Adrenal gland (tissue), 12 donors: ENCODE data around the gene PNPLA7. TPM values are rescaled to one million over a fixed set of nuclear protein-coding genes. Genes with fewer than 3 reads are reported as not detected.
"Not testable (repeated sequence)": the region's sequence is repeated elsewhere in the genome, so short reads cannot be mapped to it uniquely, and the experiment has no call there.

Experiments used
- DNase-seq, 7 donors: peaks; one replicate each; pipeline ENCODE4 v3.0.0-alpha.2; 2019 to 2020
- H3K27ac ChIP-seq, 5 donors: fragments of 200-600 bp; sonication (generic) in 4 of 5; 1 replicate in 3 of 5; 2 replicates in 2 of 5; pipeline versions ENCODE4 v1.5.1 to v1.8.0; 2016 to 2020; ENCODE audit warnings: mild to moderate bottlenecking in 1 of 5
- H3K27me3 ChIP-seq: fragments of 200-600 bp; 2 replicates; pipeline ENCODE4 v1.8.0; 2021
- H3K36me3 ChIP-seq, 2 donors: fragments of 200-600 bp; replicated peaks in 1 of 2; 1 replicate in 1 of 2; 2 replicates in 1 of 2; pipeline versions ENCODE4 v1.5.1 to v1.8.0; 2018 to 2022
- H3K4me1 ChIP-seq, 2 donors: fragments of 200-600 bp; replicated peaks in 1 of 2; 1 replicate in 1 of 2; 2 replicates in 1 of 2; pipeline versions ENCODE4 v1.5.1 to v1.8.0; 2018 to 2021
- H3K4me3 ChIP-seq, 4 donors: fragments of 200-600 bp; sonication (generic) in 3 of 4; one replicate each; pipeline ENCODE4 v1.5.1; 2016 to 2018
- H3K9me3 ChIP-seq, 3 donors: fragments of 200-600 bp; sonication (generic) in 1 of 3; replicated peaks in 1 of 3; 1 replicate in 2 of 3; 2 replicates in 1 of 3; pipeline versions ENCODE4 v1.5.1 to v1.8.0; 2016 to 2021
- POLR2A ChIP-seq, 2 donors: fragments of 450-650 bp; IDR thresholded peaks; one replicate each; pipeline ENCODE4 v1.6.1; 2017; ENCODE audit warnings: antibody characterized with exemption in 2 of 2, mild to moderate bottlenecking in 2 of 2, moderate library complexity in 1 of 2
- WGBS, 4 donors: extraction: QIAGEN DNeasy Blood & Tissue Kit in 2 of 4; methylation state at CpG; one replicate each; pipeline versions ENCODE4 v1.1.5 to v1.1.7; 2013 to 2017; 5-methylcytosine and 5-hydroxymethylcytosine counted together
- intact Hi-C, 2 donors: fragments of 100-400 bp; cut with DNase I; formaldehyde crosslinking; loops; one replicate each; pipeline versions ENCODE4 v1.14.1 to v1.15.0; 2022 to 2023
- polyA plus RNA-seq, 3 donors: library from polyadenylated mRNA; stranded (reverse); fragments of 200-250 nt in 2 of 3; fragments of 350-450 nt in 1 of 3; fragmentation: Illumina TruSeq in 1 of 3; extraction: RNeasy Lipid Tissue Mini Kit (QIAGEN cat#74804) in 1 of 3; gene quantifications; one replicate each; pipeline ENCODE4 v1.2.3, GENCODE V29; 2013 to 2014
- total RNA-seq, 9 donors: library from RNA; depleted of rRNA in 4 of 9; stranded (reverse); fragments of >200 nt in 4 of 9; fragments of 120-200 nt in 1 of 9; fragmentation: NEBNext Ultra II Directional in 1 of 9; extraction: Animal tissue kit (Norgen Biotek cat#: 25700) in 1 of 9; gene quantifications; one replicate each; pipeline versions ENCODE4 v1.1.0 to v1.2.4, GENCODE V29; 2013 to 2023
- TF ChIP-seq, protein P1 (sequence below), 6 experiments: fragments of 450-650 bp in 4 of 6; fragments of 200-600 bp in 2 of 6; sonication (generic) in 1 of 6; IDR thresholded peaks; 1 replicate in 5 of 6; 2 replicates in 1 of 6; pipeline versions ENCODE4 v1.5.1 to v1.8.0; 2016 to 2021; ENCODE audit warnings: antibody characterized with exemption in 6 of 6, mild to moderate bottlenecking in 2 of 6, moderate library complexity in 1 of 6
- donor health status: healthy with polysubstance abuse.
- donor health status: Bipolar disorder and iron deficiency.
- donor health status: DM: yes; HTN: yes; CAD: no.
- donor health status: DM: no; HTN: no; CAD: no.
- donor health status: DM: no; HTN: no; CAD: no.
- donor health status: DM: yes; HTN: yes; CAD: no.

The PNPLA7 gene
- total and polyA plus RNA-seq, 12 donors, result 0.44 to 64.1 (median 10.8) TPM

DNA sequence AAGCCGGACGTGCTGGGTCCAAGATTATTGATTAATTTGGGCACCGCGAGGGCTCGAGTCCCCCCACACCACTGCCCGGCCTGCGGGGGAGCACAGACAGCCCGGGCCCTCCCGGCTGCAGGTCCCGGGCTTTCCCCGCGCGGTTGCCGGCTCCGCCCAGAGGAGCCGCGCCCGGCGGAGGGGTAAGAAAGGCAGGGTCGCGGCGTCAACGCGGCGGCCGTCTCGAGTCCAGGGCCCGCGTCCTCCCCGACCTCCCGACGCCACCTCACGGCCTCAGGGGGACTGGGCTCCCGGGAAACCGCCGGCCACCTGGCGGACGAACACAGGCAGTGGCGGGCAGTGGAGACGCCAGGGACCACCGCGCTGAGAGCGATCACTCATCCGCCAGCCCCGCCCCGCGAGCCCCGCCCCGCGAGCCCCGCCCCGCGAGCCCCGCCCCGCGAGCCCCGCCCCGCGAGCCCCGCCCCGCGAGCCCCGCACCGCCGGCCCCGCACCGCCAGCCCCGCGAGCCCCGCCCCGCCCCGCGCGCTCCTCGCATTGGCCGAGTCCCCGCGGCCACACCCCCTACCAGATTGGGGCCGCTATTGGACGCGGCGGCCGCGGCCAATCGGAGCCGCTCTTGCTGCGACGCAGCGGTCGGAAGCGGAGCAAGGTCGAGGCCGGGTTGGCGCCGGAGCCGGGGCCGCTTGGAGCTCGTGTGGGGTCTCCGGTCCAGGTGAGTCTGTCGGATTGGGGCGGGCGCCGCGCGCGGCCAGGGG lies 1.2 kb upstream of the PNPLA7 start, which contains the start of gene MRPL41:
MRPL41 (plus strand) TSS at position 616 of the 758 bp plus-strand sequence. CDS start 203 bp downstream, outside the sequence.
- intact Hi-C loops, result no loop called here
- WGBS, 4 donors, result 0 to 4% (median 1%) methylated on average over 5 to 91 of the region's 106 CpGs; no CpG with 5 or more reads in 1 of the 4 donors
- Histone ChIP-seq H3K36me3 (peaks cover 0 to 21% of the 10 kb centered on the region in 2 donors), H3K9me3 (no peaks in the 10 kb centered on the region), H3K27ac (peak within 1 kb of the TSS; percentile 63 to 95 (median 85)), H3K4me1 (peaks cover 8 to 19% of the 10 kb centered on the region in 2 donors), H3K4me3 (peak within 1 kb of the TSS; percentile 60 to 83 (median 75)), H3K27me3 (no peaks in the 10 kb centered on the region)
- TF ChIP-seq, protein P1, sequence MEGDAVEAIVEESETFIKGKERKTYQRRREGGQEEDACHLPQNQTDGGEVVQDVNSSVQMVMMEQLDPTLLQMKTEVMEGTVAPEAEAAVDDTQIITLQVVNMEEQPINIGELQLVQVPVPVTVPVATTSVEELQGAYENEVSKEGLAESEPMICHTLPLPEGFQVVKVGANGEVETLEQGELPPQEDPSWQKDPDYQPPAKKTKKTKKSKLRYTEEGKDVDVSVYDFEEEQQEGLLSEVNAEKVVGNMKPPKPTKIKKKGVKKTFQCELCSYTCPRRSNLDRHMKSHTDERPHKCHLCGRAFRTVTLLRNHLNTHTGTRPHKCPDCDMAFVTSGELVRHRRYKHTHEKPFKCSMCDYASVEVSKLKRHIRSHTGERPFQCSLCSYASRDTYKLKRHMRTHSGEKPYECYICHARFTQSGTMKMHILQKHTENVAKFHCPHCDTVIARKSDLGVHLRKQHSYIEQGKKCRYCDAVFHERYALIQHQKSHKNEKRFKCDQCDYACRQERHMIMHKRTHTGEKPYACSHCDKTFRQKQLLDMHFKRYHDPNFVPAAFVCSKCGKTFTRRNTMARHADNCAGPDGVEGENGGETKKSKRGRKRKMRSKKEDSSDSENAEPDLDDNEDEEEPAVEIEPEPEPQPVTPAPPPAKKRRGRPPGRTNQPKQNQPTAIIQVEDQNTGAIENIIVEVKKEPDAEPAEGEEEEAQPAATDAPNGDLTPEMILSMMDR (IDR thresholded peaks at IDR 0.05), result peak in 5 of 6 experiments; percentile 33 to 64 (median 45)
- peak; percentile 47 to 76 for TF ChIP-seq POLR2A (IDR thresholded peaks at IDR 0.05)
- peak; percentile 84 to 95 (median 93) for DNase-seq

DNA sequence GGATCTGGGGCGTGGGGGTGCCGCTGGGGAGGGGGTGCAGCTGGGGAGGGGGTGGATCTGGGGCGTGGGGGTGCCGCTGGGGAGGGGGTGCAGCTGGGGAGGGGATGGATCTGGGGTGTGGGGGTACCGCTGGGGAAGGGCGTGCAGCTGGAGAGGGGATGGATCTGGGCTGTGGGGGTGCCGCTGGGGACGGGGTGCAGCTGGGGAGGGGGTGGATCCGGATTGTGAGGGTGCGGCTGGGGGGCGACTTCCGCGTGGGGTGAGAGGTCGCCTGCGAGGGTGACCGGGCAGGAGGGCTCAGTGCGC lies 709 bp upstream of the PNPLA7 start:
- peaks cover 8 to 19% of the 10 kb centered on the region in 2 donors for H3K4me1 ChIP-seq
- H3K27me3 ChIP-seq, intact Hi-C loops, DNase-seq, H3K9me3 ChIP-seq: not testable (repeated sequence)
- H3K36me3 ChIP-seq, result peaks cover 0 to 15% of the 10 kb centered on the region in 2 donors
- H3K4me3 ChIP-seq, result peak overlapping the region in 2 of 4 donors; percentile 62 to 81
- 0 to 3% (median 1%) methylated on average over 13 to 15 of the region's 17 CpGs; no CpG with 5 or more reads in 1 of the 4 donors for WGBS, 4 donors
- peak overlapping the region; percentile 46 to 95 (median 83) for H3K27ac ChIP-seq

DNA sequence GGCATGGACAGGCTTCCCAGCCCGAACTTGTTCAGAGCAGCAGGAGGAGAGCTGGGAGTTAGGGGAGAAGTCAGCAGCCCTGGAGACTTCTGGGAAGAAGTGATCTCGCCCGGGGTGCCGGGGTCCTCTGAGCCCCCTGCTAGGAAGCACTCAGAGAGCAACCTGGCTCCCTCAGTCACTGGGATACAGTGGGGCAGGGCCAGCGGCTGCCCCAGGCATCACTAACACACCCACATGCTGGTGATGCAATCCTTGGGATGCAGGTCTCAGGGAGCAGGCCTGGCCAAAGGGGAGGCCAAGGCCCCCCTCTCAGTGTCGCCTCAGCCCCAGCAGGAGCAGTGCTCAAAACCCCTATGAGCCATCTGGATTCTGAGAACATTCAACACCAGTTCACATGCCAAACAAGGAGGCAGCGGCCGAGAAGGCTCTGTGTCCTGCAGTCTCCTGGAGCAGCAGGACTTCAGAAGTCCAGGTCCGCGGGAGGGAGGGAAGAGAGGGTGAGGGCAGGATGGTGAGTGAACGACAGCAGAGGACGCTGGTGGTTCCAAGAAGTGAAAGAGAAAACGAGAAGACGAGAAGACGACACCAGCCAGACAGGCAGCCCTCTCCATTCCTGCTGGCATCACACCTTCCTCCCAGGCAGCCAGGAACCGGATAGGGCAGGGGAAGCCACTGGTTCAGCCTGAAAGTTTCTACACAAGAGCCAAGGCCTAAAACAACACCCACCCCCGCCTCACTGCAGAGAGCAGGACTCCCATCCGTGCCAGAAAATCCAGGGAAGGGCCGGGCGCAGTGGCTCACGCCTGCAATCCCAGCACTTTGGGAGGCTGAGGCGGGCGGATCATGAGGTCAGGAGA lies 2.3 kb downstream of the PNPLA7 start:
- H3K27me3 ChIP-seq, result no peaks in the 10 kb centered on the region
- H3K36me3 ChIP-seq, result no peaks in the 10 kb centered on the region
- no peaks in the 10 kb centered on the region for H3K9me3 ChIP-seq
- no peak overlapping the region for H3K27ac ChIP-seq
- TF ChIP-seq POLR2A (IDR thresholded peaks at IDR 0.05), result no peak
- TF ChIP-seq, protein P1 (IDR thresholded peaks at IDR 0.05), result no peak
- H3K4me1 ChIP-seq, result peaks cover 8 to 18% of the 10 kb centered on the region in 2 donors
- WGBS, 4 donors, result 81 to 89% (median 84%) methylated on average over 14 to 23 of the region's 23 CpGs
- no peak overlapping the region for H3K4me3 ChIP-seq
- no peak for DNase-seq
- intact Hi-C loops, result no loop called here

DNA sequence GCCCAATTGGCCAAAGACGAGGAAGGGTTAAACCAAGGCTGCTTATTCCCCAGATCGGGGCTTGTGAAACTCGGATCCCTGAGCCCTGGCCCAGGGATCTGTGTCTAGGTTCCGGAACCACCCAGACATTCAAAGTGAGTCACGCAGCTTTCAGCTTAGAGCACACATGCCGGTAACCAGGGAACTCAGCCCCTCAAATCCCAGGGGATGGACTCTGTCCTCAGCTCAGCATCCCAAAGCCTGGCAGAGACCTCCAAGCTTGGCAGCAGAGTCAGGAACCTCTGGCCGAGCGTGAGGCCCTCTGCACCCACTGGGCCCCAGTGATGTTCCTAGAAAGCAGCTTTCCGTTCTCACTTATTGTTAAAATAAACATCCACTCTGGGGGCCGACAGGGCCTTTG lies 5.1 kb downstream of the PNPLA7 start:
- TF ChIP-seq, protein P1 (IDR thresholded peaks at IDR 0.05), result no peak
- TF ChIP-seq POLR2A (IDR thresholded peaks at IDR 0.05), result no peak
- Histone ChIP-seq H3K9me3 (no peaks in the 10 kb centered on the region), H3K27me3 (no peaks in the 10 kb centered on the region), H3K27ac (no peak overlapping the region), H3K4me3 (no peak overlapping the region), H3K4me1 (peaks cover 7% of the 10 kb centered on the region in 2 donors), H3K36me3 (no peaks in the 10 kb centered on the region)
- DNase-seq, result no peak
- intact Hi-C loops, result no loop called here
- 80 to 84% (median 82%) methylated on average over 6 to 10 of the region's 10 CpGs for WGBS, 4 donors
